Heart right ventricle (tissue), 16 donors: ENCODE data around the gene TEC. TPM values are rescaled to one million over a fixed set of nuclear protein-coding genes. Genes with fewer than 3 reads are reported as not detected.

ENCODE experiments used
- ATAC-seq, 8 donors: fragments of 200-7000 bp; cut with Tn5 transposase; one replicate each; pipeline ENCODE4 v1.9.1; 2020; ENCODE audit warnings: mild to moderate bottlenecking in 8 of 8, moderate library complexity in 8 of 8, moderate number of reproducible peaks in 1 of 8
- DNase-seq, 2 donors: peaks; one replicate each; pipeline ENCODE4 v3.0.0-alpha.2; 2020
- H3K27ac ChIP-seq, 10 donors: fragments of 200-600 bp; sonication (generic) in 2 of 10; one replicate each; pipeline versions ENCODE4 v1.5.0 to v1.8.0; 2020 to 2022; ENCODE audit warnings: mild to moderate bottlenecking in 3 of 10
- H3K27me3 ChIP-seq, 7 donors: fragments of 200-600 bp; one replicate each; pipeline ENCODE4 v1.8.0; 2021 to 2022; ENCODE audit warnings: mild to moderate bottlenecking in 2 of 7
- H3K36me3 ChIP-seq, 9 donors: fragments of 200-600 bp; sonication (generic) in 1 of 9; one replicate each; pipeline versions ENCODE4 v1.5.0 to v1.8.0; 2020 to 2022; ENCODE audit warnings: mild to moderate bottlenecking in 2 of 9
- H3K4me1 ChIP-seq, 9 donors: fragments of 200-600 bp; sonication (generic) in 1 of 9; one replicate each; pipeline versions ENCODE4 v1.5.0 to v1.8.0; 2020 to 2022; ENCODE audit warnings: mild to moderate bottlenecking in 4 of 9
- H3K4me3 ChIP-seq, 10 donors: fragments of 200-600 bp; sonication (generic) in 2 of 10; one replicate each; pipeline versions ENCODE4 v1.5.0 to v1.8.0; 2020 to 2022; ENCODE audit warnings: mild to moderate bottlenecking in 7 of 10, moderate library complexity in 2 of 10
- H3K9me3 ChIP-seq, 11 donors: fragments of 200-600 bp in 10 of 11; sonication (generic) in 2 of 11; one replicate each; pipeline versions ENCODE4 v1.5.0 to v1.8.0; 2013 to 2022; ENCODE audit warnings: mild to moderate bottlenecking in 2 of 11, control low read depth in 1 of 11, moderate library complexity in 1 of 11
- CTCF ChIP-seq, 9 donors: fragments of 200-600 bp; sonication (generic) in 2 of 9; IDR thresholded peaks; one replicate each; pipeline versions ENCODE4 v1.5.0 to v1.8.0; 2021 to 2022; ENCODE audit warnings: antibody characterized with exemption in 9 of 9, mild to moderate bottlenecking in 5 of 9, moderate library complexity in 1 of 9
- WGBS, 2 donors: extraction: QIAGEN DNeasy Blood & Tissue Kit; methylation state at CpG; one replicate each; pipeline ENCODE4 v1.1.7; 2013; ENCODE audit warnings: inconsistent platforms in 1 of 2; 5-methylcytosine and 5-hydroxymethylcytosine counted together
- intact Hi-C, 10 donors: fragments of 100-400 bp; cut with DNase I; formaldehyde crosslinking; loops; one replicate each; pipeline versions ENCODE4 v1.11.1 to v1.14.2; 2022
- polyA plus RNA-seq, 2 donors: library from polyadenylated mRNA; stranded (reverse); fragments of 200-250 nt; gene quantifications; one replicate each; pipeline ENCODE4 v1.2.3, GENCODE V29; 2013
- total RNA-seq, 10 donors: library from RNA; stranded (reverse); fragmentation: NEBNext Ultra II Directional in 3 of 10; extraction: Animal tissue kit (Norgen Biotek cat#: 25700) in 3 of 10; gene quantifications; one replicate each; pipeline versions ENCODE4 v1.2.1 to v1.2.4, GENCODE V29; 2021 to 2023
- donor health status: Arrhythmogenic right ventricular cardiomyopathy.
- donor health status: ischemic (EF 13 %, LVEDD 7.1; RV severe dilation, severe dysfunction).
- donor health status: healthy with polysubstance abuse.
- donor health status: DM: no; HTN: yes; CAD: no.
- donor health status: DM: no; HTN: no; CAD: no.
- donor health status: ischemic (EF 25% LVEDD 6.9; RV normal size, moderate dysfunction).
- donor health status: ischemic (EF 25% LVEDD 5.7; RV mildly dilated, moderate dysfunction).
- donor health status: healthy.
- donor health status: DM: yes; HTN: yes; CAD: no.
- donor health status: Ischemic cardiomyopathy.
- donor health status: ischemic (EF 35%, LVEDD 5.7; RV mildly dilated, moderate dysfunction).
- donor health status: nonischemic (EF 11% LVEDD 7.7; RV severe dilation, severe dysfunction).
- donor health status: DM: yes; HTN: yes; CAD: no.
- donor health status: PGD.
- donor health status: ischemic (EF 29% LVEDD 5.4; RV normal size, mild dysfunction).
- donor health status: nonischemic (EF 23%, LVEDD 6.1; RV moderate dilation, normal function).

TEC gene
- total and polyA plus RNA-seq, 12 donors: 1.0 to 3.6 (median 2.2) TPM

DNA sequence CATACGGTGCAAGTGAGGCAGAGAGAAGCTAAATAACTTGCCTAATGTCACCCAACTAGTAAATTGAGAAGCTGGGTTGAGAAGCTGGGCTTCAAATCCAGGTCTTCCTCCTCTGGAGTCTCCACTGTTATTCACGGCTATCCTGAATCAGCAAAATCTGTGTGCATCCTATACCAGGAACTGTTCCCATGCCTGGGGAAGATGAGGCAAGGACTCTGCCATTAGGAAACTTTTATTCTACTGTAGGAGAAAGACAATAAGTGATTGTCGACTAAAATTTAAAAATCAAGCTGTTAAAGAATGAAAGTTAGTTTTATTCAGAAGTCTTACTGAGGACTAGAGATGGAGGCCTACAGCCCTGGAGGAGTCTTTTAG is 872 bp upstream of the TEC start:
- peak overlapping the region in 9 of 10 donors; percentile 71 to 93 (median 80) for H3K27ac ChIP-seq
- 74 to 76% methylated on average over 3 of the region's 3 CpGs for WGBS, 2 donors
- no peaks in the 10 kb centered on the region for H3K36me3 ChIP-seq
- no peaks in the 10 kb centered on the region for H3K9me3 ChIP-seq
- H3K27me3 ChIP-seq: no peaks in the 10 kb centered on the region
- H3K4me1 ChIP-seq: peaks cover 0 to 35% (median 8%) of the 10 kb centered on the region in 9 donors
- no peak for TF ChIP-seq CTCF (IDR thresholded peaks at IDR 0.05)
- no peak for DNase-seq
- intact Hi-C loops: loop anchor here in 4 of 10 donors (10.0 kb wide), 2 partner anchors 136 to 146 kb away; partner anchors contain the start of gene TXK (in 2 of the 4)
- H3K4me3 ChIP-seq: peak overlapping the region in 9 of 10 donors; percentile 72 to 92 (median 88)
- ATAC-seq: no peak

- H3K27ac ChIP-seq: peak overlapping the region in 9 of 10 donors; percentile 71 to 93 (median 80)
- no peaks in the 10 kb centered on the region for H3K9me3 ChIP-seq
- peak overlapping the region; percentile 71 to 92 (median 88) for H3K4me3 ChIP-seq
- TF ChIP-seq CTCF (IDR thresholded peaks at IDR 0.05): peak in 5 of 9 donors; percentile 15 to 42 (median 34)
- H3K36me3 ChIP-seq: no peaks in the 10 kb centered on the region
- intact Hi-C loops: loop anchor here in 5 of 10 donors (10.0 kb wide), 3 partner anchors 125 to 145 kb away; partner anchors contain the start of gene TXK (in 2 of the 5)
- peak; percentile 98 to 99 (median 99) for ATAC-seq
- H3K4me1 ChIP-seq: peaks cover 0 to 35% (median 8%) of the 10 kb centered on the region in 9 donors
- H3K27me3 ChIP-seq: no peaks in the 10 kb centered on the region
- WGBS, 2 donors: 4% methylated on average over 41 of the region's 41 CpGs
- peak; percentile 91 to 93 for DNase-seq
Observed at GRCh38 chr4:48269861-48270522, 354 bp upstream of the TEC start.

- Histone ChIP-seq H3K9me3 (no peaks in the 10 kb centered on the region), H3K4me3 (no peak overlapping the region), H3K27me3 (no peaks in the 10 kb centered on the region), H3K36me3 (no peaks in the 10 kb centered on the region), H3K4me1 (peaks cover 0 to 52% (median 8%) of the 10 kb centered on the region in 9 donors), H3K27ac (peak overlapping the region in 1 of 10 donors; percentile 61)
- 66 to 95% methylated on average over 3 of the region's 3 CpGs for WGBS, 2 donors
- intact Hi-C loops: loop anchor here in 1 of 10 donors (10.0 kb wide), 1 partner anchor 123 kb away; no protein-coding TSS in a partner anchor
- ATAC-seq (no peak), DNase-seq (no peak)
- TF ChIP-seq CTCF (IDR thresholded peaks at IDR 0.05): no peak
Observed at GRCh38 chr4:48267574-48267973, 2.1 kb downstream of the TEC start.

DNA sequence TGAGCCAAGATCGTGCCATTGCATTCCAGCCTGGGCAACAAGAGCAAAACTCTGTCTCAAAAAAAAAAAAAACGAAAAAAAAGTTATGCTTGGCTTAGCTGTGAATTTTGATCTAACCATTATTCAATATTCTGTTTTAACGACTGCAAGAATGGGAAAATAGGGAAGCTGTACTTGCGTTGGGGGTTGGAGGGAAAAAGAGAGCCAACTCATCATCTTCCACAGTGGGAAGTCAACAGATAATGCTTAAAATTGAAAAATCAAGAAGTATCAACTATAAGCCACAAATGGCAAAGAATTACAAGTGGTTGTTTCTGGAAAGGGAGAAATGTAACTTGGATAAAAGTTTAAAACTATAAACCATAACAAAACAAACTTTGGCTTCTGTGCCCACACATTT is 2.9 kb downstream of the TEC start:
- TF ChIP-seq CTCF (IDR thresholded peaks at IDR 0.05): no peak
- DNase-seq: no peak
- no peaks in the 10 kb centered on the region for H3K36me3 ChIP-seq
- peak overlapping the region in 1 of 10 donors; percentile 61 for H3K27ac ChIP-seq
- 86% methylated on average over 4 of the region's 4 CpGs for WGBS, 2 donors
- no peak for ATAC-seq
- H3K27me3 ChIP-seq: no peaks in the 10 kb centered on the region
- intact Hi-C loops: loop anchor here in 1 of 10 donors (10.0 kb wide), 1 partner anchor 122 kb away; no protein-coding TSS in a partner anchor
- no peaks in the 10 kb centered on the region for H3K9me3 ChIP-seq
- peaks cover 0 to 53% (median 8%) of the 10 kb centered on the region in 9 donors for H3K4me1 ChIP-seq
- H3K4me3 ChIP-seq: no peak overlapping the region
